ENCODE measurements around the gene ART4.
A peak's percentile ranks its signal among the peaks of the same experiment; 100 is the strongest.

The ART4 gene

GRCh38 chr12:14803011-14803829 is 40.1 kb downstream of the ART4 start, which contains the start of the genes C12orf60 and WBP11 (continued):
- peak; percentile 70 for TF ChIP-seq ZNF629 (tag by site-specific recombination; IDR thresholded peaks at IDR 0.05)

- Histone ChIP-seq H3K9me3 (ENCODE audit: control insufficient read depth, insufficient read depth, low read depth, low read length) (no peaks in the 10 kb centered on the region), H3K27ac (ENCODE audit: extremely low read depth, low read depth, low read length) (peak overlapping the region; percentile 87; the same call in 1 of the 2 replicates), H3K36me3 (ENCODE audit: control insufficient read depth in 2 of 2, insufficient read depth in 1 of 2, low read length in 2 of 2) (peaks cover 21 to 28% of the 10 kb centered on the region in 2 experiments; a peak in 2 of 3 replicates), H3K4me3 (ENCODE audit: low read depth, low read length) (peak overlapping the region; percentile 53), H3K4me1 (ENCODE audit: control insufficient read depth, insufficient read depth, low read length) (peaks cover 2% of the 10 kb centered on the region; the same call in 1 of the 2 replicates)
- ChIA-PET POLR2A (interaction anchor here (0.9 to 3.0 kb wide), 5 partner anchors 9 to 545 kb away, joined by 3 to 32 read pairs (median 6); a partner anchor contains a TSS), CTCF (interaction anchor here (0.6 to 1.7 kb wide), 4 partner anchors 24 to 45 kb away, joined by 3 to 8 read pairs (median 4); no protein-coding TSS in a partner anchor)
- TF ChIP-seq ZNF600 (tag by site-specific recombination; IDR thresholded peaks at IDR 0.05) (no peak), ZNF175 (tag by site-specific recombination; IDR thresholded peaks at IDR 0.05) (no peak)
These were observed 40.7 kb downstream of the ART4 start for GRCh38 chr12:14802721-14803010.

GRCh38 chr12:14802247-14802646 is 41.1 kb downstream of the ART4 start:
- Histone ChIP-seq H3K27ac (ENCODE audit: extremely low read depth, low read depth, low read length) (no peak overlapping the region), H3K36me3 (ENCODE audit: control insufficient read depth in 2 of 2, insufficient read depth in 1 of 2, low read length in 2 of 2) (peaks cover 21 to 32% of the 10 kb centered on the region in 2 experiments; a peak in 2 of 3 replicates), H3K9me3 (ENCODE audit: control insufficient read depth, insufficient read depth, low read depth, low read length) (no peaks in the 10 kb centered on the region), H3K4me1 (ENCODE audit: control insufficient read depth, insufficient read depth, low read length) (peaks cover 2% of the 10 kb centered on the region; the same call in 1 of the 2 replicates), H3K4me3 (ENCODE audit: low read depth, low read length) (peak overlapping the region; percentile 53)
- CTCF ChIA-PET = interaction anchor here (0.6 to 1.7 kb wide), 4 partner anchors 23 to 45 kb away, joined by 3 to 8 read pairs (median 4); no protein-coding TSS in a partner anchor
- POLR2A ChIA-PET = interaction anchor here (2.5 to 3.0 kb wide), 2 partner anchors 28 to 32 kb away, joined by 18 to 32 read pairs; a partner anchor contains a TSS
- TF ChIP-seq PRDM6 (tag by site-specific recombination; IDR thresholded peaks at IDR 0.05) (no peak), ZNF621 (tag by site-specific recombination; IDR thresholded peaks at IDR 0.05) (no peak), KLF7 (tag by site-specific recombination; IDR thresholded peaks at IDR 0.05; ENCODE audit: borderline replicate concordance) (no peak), MEIS1 (CRISPR knock-in tag; IDR thresholded peaks at IDR 0.05; ENCODE audit: borderline replicate concordance) (no peak), ZNF639 (tag by site-specific recombination; IDR thresholded peaks at IDR 0.05) (no peak), SP3 (tag by site-specific recombination; IDR thresholded peaks at IDR 0.05) (no peak), ZNF560 (tag by site-specific recombination; IDR thresholded peaks at IDR 0.05; ENCODE audit: borderline replicate concordance) (no peak), ZNF776 (tag by site-specific recombination; IDR thresholded peaks at IDR 0.05; ENCODE audit: borderline replicate concordance) (no peak), INSM2 (tag by site-specific recombination; IDR thresholded peaks at IDR 0.05) (no peak), ZNF335 (tag by site-specific recombination; conservative IDR thresholded peaks at IDR 0.05) (no peak), ZNF2 (tag by site-specific recombination; IDR thresholded peaks at IDR 0.05) (no peak), ZSCAN16 (tag by site-specific recombination; IDR thresholded peaks at IDR 0.05) (no peak), ZNF280D (tag by site-specific recombination; IDR thresholded peaks at IDR 0.05) (no peak), ZBTB44 (tag by site-specific recombination; IDR thresholded peaks at IDR 0.05) (no peak), BCL6B (tag by site-specific recombination; IDR thresholded peaks at IDR 0.05) (no peak)
